ENCODE results near the gene RPRD1B. TPM values are rescaled to one million over a fixed set of nuclear protein-coding genes. Genes with fewer than 3 reads are reported as not detected.

RPRD1B gene
- total and polyA plus RNA-seq, 7 donors = 10.2 to 31.9 (median 27.2) TPM

GRCh38 chr20:37987602-37988290, 45.8 kb upstream of the RPRD1B start:
- Histone ChIP-seq H3K4me3 (no peak overlapping the region), H3K36me3 (peaks cover 0 to 34% (median 10%) of the 10 kb centered on the region in 4 donors), H3K27ac (peak overlapping the region; percentile 29 to 68 (median 45)), H3K4me1 (peaks cover 0 to 32% (median 20%) of the 10 kb centered on the region in 4 donors), H3K9me3 (no peaks in the 10 kb centered on the region), H3K27me3 (no peaks in the 10 kb centered on the region)
- TF ChIP-seq EP300 (IDR thresholded peaks at IDR 0.05) (no peak), POLR2AphosphoS5 (IDR thresholded peaks at IDR 0.05) (no peak), CTCF (IDR thresholded peaks at IDR 0.05) (no peak), POLR2A (IDR thresholded peaks at IDR 0.05) (no peak)
- 86 to 88% methylated on average over 12 of the region's 12 CpGs for WGBS, 2 donors
- intact Hi-C loops (cut with DNase I) = no loop called here
- DNase-seq = no peak

- Histone ChIP-seq H3K4me1 (peaks cover 0 to 37% (median 27%) of the 10 kb centered on the region in 4 donors), H3K36me3 (peaks cover 0 to 27% (median 8%) of the 10 kb centered on the region in 4 donors), H3K27me3 (no peaks in the 10 kb centered on the region), H3K9me3 (no peaks in the 10 kb centered on the region), H3K27ac (peak overlapping the region in 1 of 4 donors; percentile 68), H3K4me3 (no peak overlapping the region)
- intact Hi-C loops (cut with DNase I) = no loop called here
- no peak for DNase-seq
- TF ChIP-seq EP300 (IDR thresholded peaks at IDR 0.05) (no peak), POLR2A (IDR thresholded peaks at IDR 0.05) (no peak), CTCF (IDR thresholded peaks at IDR 0.05) (no peak), POLR2AphosphoS5 (IDR thresholded peaks at IDR 0.05) (no peak)
- WGBS, 2 donors = 89 to 91% methylated on average over 5 of the region's 5 CpGs
These were observed 45.1 kb upstream of the RPRD1B start for GRCh38 chr20:37988306-37988954.

- no peaks in the 10 kb centered on the region for H3K9me3 ChIP-seq
- WGBS, 2 donors = 37 to 64% methylated on average over 7 of the region's 7 CpGs
- DNase-seq = no peak
- H3K27ac ChIP-seq = peak overlapping the region in 1 of 4 donors; percentile 63
- intact Hi-C loops (cut with DNase I) = loop anchor here (5.0 kb wide), 3 partner anchors 87 to 297 kb away; partner anchors contain the start of genes CTNNBL1 and VSTM2L
- TF ChIP-seq POLR2A (IDR thresholded peaks at IDR 0.05) (no peak), EP300 (IDR thresholded peaks at IDR 0.05) (no peak), POLR2AphosphoS5 (IDR thresholded peaks at IDR 0.05) (no peak), CTCF (IDR thresholded peaks at IDR 0.05) (no peak)
- peaks cover 0 to 38% (median 8%) of the 10 kb centered on the region in 4 donors for H3K36me3 ChIP-seq
- no peaks in the 10 kb centered on the region for H3K27me3 ChIP-seq
- H3K4me3 ChIP-seq = no peak overlapping the region
- H3K4me1 ChIP-seq = peaks cover 0 to 40% (median 29%) of the 10 kb centered on the region in 4 donors
These were observed 43.8 kb upstream of the RPRD1B start for GRCh38 chr20:37989601-37990295.

GRCh38 chr20:37990571-37991151, 42.9 kb upstream of the RPRD1B start:
- 36 to 40% methylated on average over 10 of the region's 10 CpGs for WGBS, 2 donors
- Histone ChIP-seq H3K9me3 (no peaks in the 10 kb centered on the region), H3K27me3 (no peaks in the 10 kb centered on the region), H3K27ac (peak overlapping the region in 1 of 4 donors; percentile 63), H3K4me1 (peaks cover 0 to 40% (median 31%) of the 10 kb centered on the region in 4 donors), H3K36me3 (peaks cover 0 to 47% (median 8%) of the 10 kb centered on the region in 4 donors), H3K4me3 (no peak overlapping the region)
- intact Hi-C loops (cut with DNase I) = loop anchor here (5.0 kb wide), 3 partner anchors 88 to 298 kb away; partner anchors contain the start of genes CTNNBL1 and VSTM2L
- TF ChIP-seq CTCF (IDR thresholded peaks at IDR 0.05) (no peak), EP300 (IDR thresholded peaks at IDR 0.05) (no peak), POLR2AphosphoS5 (IDR thresholded peaks at IDR 0.05) (no peak), POLR2A (IDR thresholded peaks at IDR 0.05) (no peak)
- DNase-seq = no peak

All from sigmoid colon (tissue), 7 donors.